Left renal cortex interstitium (tissue), 4 donors: ENCODE results near the gene HDAC5. TPM values are rescaled to one million over a fixed set of nuclear protein-coding genes. Genes with fewer than 3 reads are reported as not detected.

Experiments used
- DNase-seq, 4 donors: peaks; one replicate each; pipeline ENCODE4 v3.0.0-alpha.2; 2013; ENCODE audit warnings: low read depth in 4 of 4, low spot score in 2 of 4, missing footprints in 1 of 4
- polyA plus RNA-seq, 4 donors: library from polyadenylated mRNA; unstranded; fragments of 120-200 nt; gene quantifications; one replicate each; pipeline ENCODE4 v1.2.1, GENCODE V29; 2013; ENCODE audit not compliant: insufficient read length in 4 of 4

HDAC5 gene
- polyA plus RNA-seq, 4 donors: 45.7 to 66.1 (median 52.1) TPM

DNA sequence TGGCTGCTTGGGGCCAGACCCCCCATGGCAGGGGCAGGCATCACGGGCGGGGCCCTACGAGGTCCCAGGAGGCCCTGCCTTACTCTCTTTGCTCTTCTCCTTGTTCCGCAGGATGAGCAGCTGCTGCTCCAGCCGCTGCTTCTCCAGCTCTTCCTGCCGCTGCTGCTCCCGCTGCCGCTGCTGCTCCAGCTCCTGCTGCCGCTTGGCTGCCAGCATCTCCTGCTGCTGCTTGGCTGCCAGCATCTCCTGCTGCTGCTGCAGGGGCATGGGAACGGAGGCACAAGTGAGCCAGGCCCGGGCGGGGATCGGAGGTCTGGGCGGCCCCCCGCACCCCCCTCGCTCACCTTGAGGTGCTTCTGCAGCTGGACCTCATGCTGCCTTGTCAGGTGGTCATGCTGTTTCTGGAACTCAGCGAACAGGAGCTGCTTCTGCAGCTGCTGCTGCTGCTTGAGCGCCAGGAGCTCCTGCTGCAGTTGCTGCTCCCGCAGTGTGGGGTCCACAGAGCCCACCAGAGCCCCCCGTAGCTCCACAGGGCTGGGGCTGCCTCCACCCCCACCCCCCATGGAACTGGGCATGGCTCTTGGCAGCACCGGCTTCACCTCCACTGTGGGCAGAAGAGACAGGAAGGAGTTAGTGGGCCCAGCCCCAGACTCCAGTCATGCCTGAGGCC lies 30.1 kb downstream of the HDAC5 start:
- DNase-seq: no peak

DNA sequence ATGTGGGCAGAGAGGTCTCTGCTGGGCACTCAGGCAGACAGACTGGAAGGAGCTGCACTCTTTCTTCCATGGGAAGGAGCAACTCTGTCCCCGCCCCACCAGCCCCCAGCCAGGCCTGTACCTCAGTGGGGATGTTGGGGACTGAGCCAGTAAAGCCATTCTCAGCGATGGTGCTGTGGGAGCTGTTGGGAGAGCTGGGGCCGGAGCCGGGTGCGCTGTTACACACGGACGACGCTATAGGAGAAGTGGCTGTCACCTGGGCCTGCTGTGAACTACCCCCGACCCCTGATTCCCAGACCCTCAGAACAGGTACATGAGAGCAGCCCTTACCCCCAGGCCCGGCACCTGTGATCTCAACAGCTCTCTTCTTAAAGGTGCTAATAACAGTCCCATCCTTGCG lies 31.4 kb downstream of the HDAC5 start:
- DNase-seq: no peak

DNA sequence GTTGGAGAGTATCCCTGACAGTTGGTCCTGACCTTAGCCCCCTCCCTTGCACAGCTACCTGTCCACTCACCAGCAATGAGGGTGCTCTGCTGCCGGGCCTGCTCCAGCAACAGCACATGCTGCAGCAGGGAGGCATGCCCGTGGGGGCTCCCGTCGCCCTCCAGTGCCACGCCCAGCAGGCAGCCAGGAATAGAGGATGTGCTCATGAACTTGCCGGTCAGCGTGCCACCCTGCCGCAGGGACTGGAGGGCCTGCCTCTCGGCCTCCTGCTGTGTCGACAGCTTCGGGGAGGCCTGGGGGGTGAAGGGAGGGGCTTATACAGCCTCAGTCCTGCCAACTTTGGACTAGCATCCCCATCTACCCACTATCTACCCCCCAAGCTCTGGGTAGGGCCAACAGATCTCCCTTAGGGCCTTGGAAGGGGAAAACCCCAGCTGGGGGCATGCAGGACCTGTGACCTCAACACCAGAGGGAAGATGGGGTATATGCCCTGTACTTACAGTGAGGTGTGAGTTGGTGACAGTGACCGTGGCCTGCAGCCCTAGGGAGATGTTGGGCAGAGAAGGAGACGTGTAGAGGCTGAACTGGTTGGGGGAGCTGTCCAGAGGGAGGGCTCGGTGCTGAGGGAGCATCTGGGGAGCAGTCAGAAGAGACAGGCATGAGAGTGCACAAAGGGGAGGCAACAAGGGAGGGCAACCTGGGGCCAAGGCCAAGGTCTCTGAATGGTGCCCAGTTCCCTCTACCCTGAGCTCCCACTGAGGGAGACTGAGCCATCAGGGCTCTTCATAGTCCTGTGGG lies 32.0 kb downstream of the HDAC5 start:
- no peak for DNase-seq

DNA sequence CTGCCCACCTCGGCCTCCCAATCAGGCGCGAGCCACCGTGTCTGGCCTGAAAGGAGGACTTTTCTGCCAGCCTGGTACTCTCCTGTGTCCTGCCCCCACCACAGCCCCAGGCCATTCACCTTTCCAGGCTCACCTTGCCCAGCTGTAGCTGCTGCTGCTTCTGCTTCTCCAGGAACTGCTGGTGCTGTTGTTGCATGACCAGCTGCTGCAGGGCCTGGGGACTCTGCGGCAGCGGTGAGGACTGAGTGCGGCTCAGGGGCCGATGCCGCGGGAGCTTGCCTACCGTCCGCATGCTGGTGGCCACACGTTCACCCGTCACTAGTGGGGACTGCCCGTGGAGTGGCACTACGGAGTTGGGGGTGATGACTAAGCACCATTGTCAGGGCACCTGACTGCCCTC lies 35.2 kb downstream of the HDAC5 start:
- no peak for DNase-seq

DNA sequence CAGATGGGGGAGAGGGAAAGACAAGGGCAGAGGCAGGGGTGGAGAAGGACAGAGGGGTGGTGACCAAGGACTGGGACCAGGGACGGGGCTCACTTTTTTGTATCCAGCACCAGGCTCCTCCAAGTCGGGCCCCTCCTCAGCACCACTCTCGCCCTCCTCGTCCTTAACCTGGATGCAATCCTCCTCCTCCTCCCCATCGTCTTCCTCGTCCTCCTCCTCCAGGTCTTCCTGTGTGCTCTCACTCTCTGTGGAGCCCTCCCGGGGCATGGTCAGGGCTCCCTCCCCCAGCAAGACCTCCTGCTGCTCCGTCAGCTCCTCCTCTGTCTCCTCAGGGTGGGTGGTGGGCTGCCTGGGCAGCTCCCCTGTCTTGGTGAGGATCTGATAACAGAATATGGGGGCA lies 36.1 kb downstream of the HDAC5 start:
- no peak for DNase-seq

DNA sequence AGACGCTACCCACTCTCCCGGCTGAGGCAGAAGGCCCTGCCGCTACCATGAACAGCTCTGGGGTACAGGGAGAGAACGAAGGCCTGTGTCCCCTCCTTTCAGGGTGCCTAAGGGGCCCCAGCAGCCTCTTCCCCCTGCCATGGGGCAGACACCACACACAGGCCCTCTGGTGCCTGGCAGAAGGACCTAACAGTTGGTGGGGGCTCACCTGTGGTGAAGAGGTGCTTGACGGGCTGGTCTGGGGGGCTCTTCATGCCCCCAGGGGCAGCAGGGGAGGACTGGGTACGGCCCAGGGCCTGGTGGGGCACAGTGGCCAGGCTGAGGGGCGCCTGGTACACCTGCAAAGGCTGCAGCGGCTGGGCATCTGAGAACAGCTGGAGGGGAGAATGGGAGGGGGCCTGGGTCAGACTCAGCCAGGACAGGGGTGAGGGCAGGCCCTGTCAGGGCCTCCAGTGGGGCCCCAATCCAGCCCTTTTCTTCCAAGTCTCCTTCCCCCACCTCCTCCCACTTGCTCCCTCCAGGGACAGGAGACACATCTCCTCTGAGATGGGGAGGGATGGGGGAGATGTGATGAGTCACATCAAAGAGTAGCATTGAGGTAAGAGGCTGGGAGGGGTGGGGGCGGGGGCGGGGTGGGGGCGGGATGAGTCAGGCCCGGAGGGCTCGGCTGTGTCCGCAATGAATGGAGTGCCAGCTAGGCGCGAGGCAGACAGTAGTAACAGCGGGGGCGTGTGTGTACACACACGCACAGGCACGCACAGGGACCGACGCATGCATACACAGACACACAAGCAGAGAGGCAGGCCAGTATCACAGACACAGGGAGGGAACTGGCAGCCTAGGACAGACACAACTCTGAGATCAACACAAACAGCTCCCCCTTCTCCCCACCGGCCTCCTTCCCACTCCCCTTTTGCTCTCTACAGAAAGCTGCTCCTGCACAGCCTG lies 36.8 kb downstream of the HDAC5 start:
- no peak for DNase-seq

DNA sequence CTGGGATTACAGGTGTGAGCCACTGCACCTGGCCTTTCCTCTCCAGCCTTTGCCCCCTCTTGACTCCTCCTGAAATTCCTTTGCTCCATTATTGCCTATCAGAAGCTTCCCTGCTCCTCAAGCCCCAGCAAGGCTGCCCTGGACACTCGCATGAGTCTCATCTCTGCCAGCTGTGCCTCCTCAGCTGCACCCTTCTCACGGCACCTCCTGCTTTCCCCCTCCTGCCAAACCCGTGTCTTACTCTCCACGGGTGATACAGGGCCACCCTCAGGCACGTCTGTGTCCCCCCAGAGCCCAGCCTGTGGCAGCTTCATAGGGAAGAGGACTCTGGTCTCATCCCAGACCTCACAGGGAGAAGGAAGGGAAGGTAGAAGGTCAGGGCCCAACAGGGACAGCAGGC lies 37.5 kb downstream of the HDAC5 start:
- no peak for DNase-seq

DNA sequence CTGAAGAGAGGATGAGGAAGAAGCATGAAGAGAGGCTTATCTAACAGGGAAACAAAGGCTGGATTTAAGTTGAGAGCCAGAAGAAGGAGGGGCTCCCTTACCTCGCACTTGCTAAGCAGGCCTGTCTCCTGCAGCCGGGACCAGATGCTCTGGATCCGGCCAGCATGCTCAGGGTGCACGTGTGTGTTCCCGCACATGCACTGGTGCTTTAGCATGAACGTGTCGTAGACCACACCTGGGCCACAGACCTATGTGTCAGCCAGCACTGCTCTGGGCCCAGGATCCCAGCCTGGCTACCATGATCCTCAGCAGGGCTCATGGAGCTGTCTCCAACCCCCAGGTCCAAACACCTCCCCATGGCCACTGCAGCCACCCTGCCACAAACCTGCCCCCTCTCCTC lies 38.5 kb downstream of the HDAC5 start:
- DNase-seq: no peak

DNA sequence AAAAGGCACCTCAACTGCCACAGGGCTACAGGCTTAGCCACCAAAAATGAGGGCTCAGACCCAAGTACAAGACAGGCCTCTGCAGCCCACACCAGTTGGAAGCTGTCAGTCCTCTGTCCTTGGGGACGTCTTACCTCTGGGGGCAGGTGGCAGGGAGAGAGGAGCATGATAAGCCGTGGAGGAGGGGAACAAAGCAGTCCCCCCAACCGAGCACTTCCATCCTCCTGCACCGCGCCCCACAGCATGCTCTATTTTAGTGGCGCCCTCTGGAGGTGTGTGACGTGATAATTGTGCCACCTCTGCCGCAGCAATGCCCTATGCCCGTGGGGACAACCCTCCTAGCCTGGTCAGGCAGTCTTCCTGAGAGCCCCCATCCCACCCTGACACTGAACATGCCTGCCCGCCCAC lies 39.3 kb downstream of the HDAC5 start:
- no peak for DNase-seq

DNA sequence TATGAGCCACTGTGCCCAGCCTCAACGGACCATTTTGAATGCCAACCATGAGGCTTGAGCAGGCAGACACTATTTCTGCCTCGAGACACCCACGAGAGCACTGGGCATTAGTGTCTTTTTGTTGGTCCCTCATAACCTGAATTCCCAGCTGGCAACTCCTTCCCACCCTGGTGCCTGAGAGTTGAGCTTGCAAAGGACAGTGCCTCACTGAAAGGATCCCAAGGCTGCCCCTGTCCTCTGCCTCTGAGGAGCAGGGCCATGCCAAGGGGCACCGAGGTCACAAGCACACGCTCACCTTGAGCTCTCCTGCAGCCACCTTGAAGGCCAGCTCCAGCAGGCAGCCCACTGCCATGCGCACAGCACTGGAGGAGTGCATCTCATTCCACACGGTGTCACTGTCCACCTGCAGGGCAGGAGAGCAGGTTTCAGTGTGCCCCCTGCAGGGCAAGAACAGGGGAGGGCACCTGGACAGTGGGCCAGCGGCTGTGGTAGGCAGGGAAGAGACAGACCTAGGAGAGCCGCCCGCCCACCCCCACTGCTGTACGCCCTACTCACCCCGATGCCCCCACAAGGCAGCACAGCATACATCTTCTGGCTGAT lies 40.1 kb downstream of the HDAC5 start:
- no peak for DNase-seq

DNA sequence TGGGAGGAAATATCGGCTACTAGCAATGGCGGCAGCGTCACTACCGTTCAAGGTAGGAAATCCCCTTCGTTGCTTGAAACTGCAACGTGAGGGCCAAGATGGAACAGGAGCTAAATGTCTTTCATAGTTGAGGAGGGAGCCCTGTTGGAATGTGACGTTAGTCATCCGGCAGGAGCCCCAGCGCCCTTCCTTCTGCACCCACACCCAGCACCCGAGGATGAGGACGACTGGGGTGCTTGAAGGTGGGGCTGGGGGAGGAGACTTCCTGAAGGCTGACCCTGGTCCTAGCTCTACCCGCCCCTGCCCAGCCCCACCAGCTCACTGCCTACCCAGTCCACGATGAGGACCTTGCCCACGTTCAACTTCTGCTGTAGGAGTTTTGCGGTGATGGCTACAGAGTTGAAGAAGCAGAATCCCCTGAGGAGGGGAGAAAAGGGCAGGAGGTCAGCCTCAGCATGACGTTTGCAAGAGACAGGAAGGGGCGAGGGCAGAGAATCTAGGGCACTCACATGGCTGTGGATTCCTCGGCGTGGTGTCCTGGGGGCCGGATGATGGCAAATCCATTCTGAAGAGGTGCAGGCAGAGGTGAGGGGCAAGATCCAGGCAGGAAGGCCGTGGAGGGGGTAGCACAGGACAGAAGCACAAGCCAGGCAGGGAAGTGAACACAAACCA lies 41.0 kb downstream of the HDAC5 start:
- DNase-seq: no peak

DNA sequence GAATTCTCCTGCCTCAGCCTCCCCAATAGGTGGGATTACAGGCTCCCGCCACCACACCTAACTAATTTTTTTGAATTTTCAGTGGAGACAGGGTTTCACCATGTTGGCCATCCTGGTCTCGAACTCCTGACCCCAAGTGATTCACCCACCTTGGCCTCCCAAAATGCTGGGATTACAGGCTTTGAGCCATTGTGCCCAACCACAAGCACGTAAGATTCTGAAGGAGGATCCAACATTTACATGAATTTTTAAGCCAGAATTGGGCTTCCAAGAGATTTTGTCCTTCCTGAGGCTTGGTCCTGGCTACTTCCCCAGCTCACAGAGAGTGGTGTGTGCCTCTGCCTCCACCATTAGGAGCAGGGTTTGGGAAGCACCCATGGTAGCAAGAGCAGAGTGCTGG lies 41.8 kb downstream of the HDAC5 start:
- DNase-seq: no peak

DNA sequence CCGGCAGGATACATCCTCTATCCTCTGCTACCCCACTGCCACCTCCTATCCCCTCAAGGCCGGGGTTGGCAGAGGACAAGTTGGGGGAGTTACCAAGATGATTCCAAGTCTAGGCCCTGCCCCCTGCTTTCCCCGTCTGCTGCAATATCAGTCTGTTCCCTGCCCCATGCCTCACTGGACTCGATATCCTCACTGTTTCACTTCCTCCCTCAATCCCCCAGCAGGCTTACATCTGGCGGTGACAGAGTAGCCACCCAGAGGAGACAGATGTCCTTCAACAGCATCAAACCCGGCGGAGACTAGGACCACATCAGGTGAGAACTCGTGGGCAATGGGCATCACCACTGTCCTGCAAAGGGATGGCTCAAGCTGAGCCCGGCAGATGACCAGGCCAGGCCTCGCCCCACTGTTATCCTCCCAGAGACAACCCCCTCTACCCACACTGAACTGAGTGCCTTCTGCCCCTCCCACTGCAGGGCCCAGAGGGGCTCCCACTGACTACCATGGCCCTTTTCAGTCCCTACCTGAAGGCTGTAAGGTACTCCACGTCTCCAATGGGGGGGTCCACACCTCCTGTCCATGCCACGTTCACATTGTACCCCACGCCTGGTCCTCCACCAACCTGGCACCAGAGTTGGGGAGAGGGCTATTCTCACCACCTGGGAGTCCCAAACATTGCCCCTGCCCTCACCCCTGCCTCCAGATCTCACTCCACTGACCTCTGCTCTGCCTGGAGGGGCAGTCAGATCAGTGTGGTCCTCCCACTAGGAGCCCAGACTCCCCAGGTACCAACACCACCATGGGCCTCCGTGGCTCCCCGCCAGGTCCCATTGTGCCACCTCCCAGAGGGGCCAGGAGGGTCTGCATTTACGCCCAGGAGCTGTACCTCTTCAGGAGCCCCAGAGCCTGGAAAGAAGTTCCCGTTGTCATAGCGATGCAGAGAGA lies 43.3 kb downstream of the HDAC5 start:
- no peak for DNase-seq

DNA sequence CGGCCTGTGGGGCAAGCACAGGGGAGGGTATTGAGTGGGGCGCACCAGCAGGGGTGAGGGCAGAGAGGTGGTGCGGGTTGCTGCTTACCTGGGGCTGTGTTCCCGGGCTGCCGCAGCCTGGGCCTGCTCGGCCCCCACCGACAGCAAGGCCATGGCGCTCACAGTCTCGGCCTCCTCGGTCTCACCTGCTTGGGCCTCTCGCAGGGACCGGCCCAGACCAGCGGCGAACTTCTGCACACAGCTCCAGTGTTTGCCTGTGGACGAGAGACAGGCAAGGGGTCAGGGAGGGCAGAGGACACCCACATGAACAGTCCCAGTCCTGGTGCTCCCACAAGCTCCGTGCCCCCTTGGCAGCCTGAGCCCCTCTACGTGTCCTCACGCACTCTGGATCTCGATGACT lies 45.0 kb downstream of the HDAC5 start:
- DNase-seq: no peak

DNA sequence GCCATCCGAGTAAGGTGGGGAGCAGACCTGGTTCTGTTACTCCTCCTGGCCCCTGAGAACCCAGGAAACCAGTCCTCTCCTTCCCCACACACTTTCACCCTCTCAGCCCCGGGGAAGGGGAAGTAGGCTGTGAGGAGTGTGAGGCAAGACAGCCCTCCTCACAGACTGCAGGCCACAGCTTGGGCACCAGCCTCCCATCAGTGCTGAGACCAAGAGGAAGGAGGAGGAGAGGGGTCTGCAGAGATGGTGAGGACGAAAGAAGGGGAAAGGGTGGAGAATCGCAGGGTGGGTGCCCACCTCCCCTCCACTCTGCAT lies 45.9 kb downstream of the HDAC5 start:
- DNase-seq: no peak

DNA sequence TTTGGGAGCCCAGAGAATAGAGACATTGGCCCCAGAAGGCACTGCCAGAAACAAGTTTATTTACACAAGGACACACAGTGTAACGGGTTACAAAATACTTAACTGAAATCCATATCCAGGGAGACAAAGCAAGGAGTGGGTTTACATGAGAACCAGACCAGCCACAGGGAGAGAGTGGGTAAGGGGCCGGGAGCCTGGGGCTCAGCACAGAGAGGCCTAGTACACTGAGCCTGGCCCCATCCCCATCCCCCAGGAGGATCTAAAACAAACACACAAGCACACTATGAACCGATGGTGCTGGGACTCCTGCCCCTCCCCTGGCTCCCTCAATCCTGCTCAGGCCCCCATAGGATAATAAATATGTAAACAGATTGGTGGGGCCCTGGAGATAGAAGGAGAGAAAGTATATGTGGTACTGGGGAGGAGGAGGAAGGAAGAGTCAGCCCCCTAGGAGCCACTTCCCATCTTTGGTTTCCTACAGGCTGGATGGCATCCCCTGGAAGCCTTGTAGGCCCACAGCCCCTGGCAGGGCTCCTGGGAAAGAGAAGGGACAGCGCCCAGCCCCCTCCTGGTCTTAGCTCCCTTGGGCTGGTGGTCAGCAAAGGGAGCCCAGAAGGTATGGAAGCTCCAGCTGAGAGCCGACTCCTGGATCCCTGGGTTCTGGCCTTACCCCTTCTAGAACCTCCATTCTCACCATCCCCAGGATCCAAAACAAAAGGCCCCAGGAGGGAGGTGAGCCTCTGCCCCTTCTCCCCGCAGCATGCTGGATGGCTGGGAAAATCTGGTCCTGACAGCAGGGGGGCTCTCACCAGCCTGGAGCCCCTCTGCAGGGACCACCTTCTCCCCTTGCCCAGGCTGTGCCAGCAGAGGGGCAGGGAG lies 46.5 kb downstream of the HDAC5 start:
- DNase-seq: no peak

DNA sequence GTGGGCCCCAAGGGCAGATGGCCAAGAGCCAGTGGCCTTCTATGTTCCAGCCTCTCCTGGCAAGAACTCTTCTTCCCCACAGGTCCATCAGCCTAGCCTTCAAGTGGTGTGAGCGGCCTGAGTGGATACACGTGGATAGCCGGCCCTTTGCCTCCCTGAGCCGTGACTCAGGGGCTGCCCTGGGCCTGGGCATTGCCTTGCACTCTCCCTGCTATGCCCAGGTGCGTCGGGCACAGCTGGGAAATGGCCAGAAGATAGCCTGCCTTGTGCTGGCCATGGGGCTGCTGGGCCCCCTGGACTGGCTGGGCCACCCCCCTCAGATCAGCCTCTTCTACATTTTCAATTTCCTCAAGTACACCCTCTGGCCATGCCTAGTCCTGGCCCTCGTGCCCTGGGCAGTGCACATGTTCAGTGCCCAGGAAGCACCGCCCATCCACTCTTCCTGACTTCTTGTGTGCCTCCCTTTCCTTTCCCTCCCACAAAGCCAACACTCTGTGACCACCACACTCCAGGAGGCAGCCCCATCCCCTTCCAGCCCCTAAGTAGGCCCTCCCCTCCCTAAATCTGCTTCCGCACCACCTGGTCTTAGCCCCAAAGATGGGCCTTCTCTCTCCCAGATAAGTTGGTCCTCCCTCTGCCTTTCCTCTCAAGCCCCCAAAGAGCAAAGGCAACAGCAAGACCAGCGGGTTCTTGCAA lies 47.7 kb downstream of the HDAC5 start:
- DNase-seq: no peak

DNA sequence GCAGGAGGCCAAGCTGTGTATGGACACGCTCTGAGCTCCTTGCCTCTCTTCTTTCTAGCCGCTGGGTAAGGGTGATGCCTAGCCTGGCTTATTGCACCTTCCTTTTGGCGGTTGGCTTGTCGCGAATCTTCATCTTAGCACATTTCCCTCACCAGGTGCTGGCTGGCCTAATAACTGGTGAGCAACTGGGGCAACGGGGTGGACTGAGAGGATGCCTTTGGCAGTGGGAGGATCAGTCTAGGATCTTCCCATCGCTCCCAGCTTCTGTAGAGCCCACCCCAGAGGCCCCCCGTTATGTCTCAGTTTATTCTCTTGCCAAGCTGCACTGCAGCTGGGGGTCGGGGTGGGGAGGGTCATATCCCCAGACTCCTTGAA lies 48.5 kb downstream of the HDAC5 start:
- no peak for DNase-seq
